Nephron progenitor cell (in vitro differentiated cells): ENCODE measurements around the gene FNDC3B.

Experiments used
- DNase-seq: peaks from one replicate; pipeline ENCODE4 v3.0.0; 2021
- H3K27ac Mint-ChIP-seq: 2 replicates; pipeline ENCODE4 v1.8.0; 2021; ENCODE audit warnings: mild to moderate bottlenecking, moderate library complexity, mixed read lengths
- H3K27me3 Mint-ChIP-seq: 2 replicates; pipeline ENCODE4 v1.8.0; 2021; ENCODE audit warnings: mild to moderate bottlenecking, low read depth, mixed read lengths; ENCODE audit not compliant: poor library complexity
- H3K36me3 Mint-ChIP-seq: 2 replicates; pipeline ENCODE4 v1.8.0; 2021; ENCODE audit warnings: low read depth, mixed read lengths
- H3K4me1 Mint-ChIP-seq: 2 replicates; pipeline ENCODE4 v1.8.0; 2021; ENCODE audit warnings: mixed read lengths
- H3K4me3 Mint-ChIP-seq: 2 replicates; pipeline ENCODE4 v1.8.0; 2021; ENCODE audit warnings: mild to moderate bottlenecking, moderate library complexity, mixed read lengths
- H3K9me3 Mint-ChIP-seq: 2 replicates; pipeline ENCODE4 v1.8.0; 2021; ENCODE audit warnings: mild to moderate bottlenecking, moderate library complexity, mixed read lengths
- CTCF ChIP-seq: fragments of 200-600 bp; sonication (generic); IDR thresholded peaks from 2 replicates; pipeline ENCODE4 v1.5.0; 2021; ENCODE audit warnings: antibody characterized with exemption

The FNDC3B gene

GRCh38 chr3:172142864-172143451, 103.6 kb downstream of the FNDC3B start:
- no peak for TF ChIP-seq CTCF
- Mint-ChIP-seq H3K9me3 (peaks cover 5% of the 10 kb centered on the region), H3K27ac (no peak overlapping the region), H3K4me3 (no peak overlapping the region), H3K4me1 (peaks cover 74% of the 10 kb centered on the region), H3K27me3 (no peaks in the 10 kb centered on the region), H3K36me3 (peaks cover 46% of the 10 kb centered on the region)
- no peak for DNase-seq

- no peak for TF ChIP-seq CTCF
- Mint-ChIP-seq H3K27ac (peak overlapping the region; percentile 44), H3K27me3 (no peaks in the 10 kb centered on the region), H3K4me1 (peaks cover 72% of the 10 kb centered on the region), H3K4me3 (no peak overlapping the region), H3K36me3 (peaks cover 46% of the 10 kb centered on the region), H3K9me3 (peaks cover 5% of the 10 kb centered on the region)
- DNase-seq, result no peak
Measured at GRCh38 chr3:172143739-172144497, 104.5 kb downstream of the FNDC3B start.

GRCh38 chr3:172144601-172145000, 105.2 kb downstream of the FNDC3B start:
- Mint-ChIP-seq H3K27ac (peak overlapping the region; percentile 27), H3K27me3 (no peaks in the 10 kb centered on the region), H3K4me3 (no peak overlapping the region), H3K36me3 (peaks cover 46% of the 10 kb centered on the region), H3K4me1 (peaks cover 66% of the 10 kb centered on the region), H3K9me3 (peaks cover 5% of the 10 kb centered on the region)
- DNase-seq, result no peak
- no peak for TF ChIP-seq CTCF

- Mint-ChIP-seq H3K4me3 (no peak overlapping the region), H3K27ac (peak overlapping the region; percentile 27), H3K9me3 (peaks cover 5% of the 10 kb centered on the region), H3K36me3 (peaks cover 46% of the 10 kb centered on the region), H3K4me1 (peaks cover 60% of the 10 kb centered on the region), H3K27me3 (no peaks in the 10 kb centered on the region)
- TF ChIP-seq CTCF, result no peak
- no peak for DNase-seq
Measured at GRCh38 chr3:172145031-172145686, 105.8 kb downstream of the FNDC3B start.

- Mint-ChIP-seq H3K27ac (no peak overlapping the region), H3K9me3 (peaks cover 5% of the 10 kb centered on the region), H3K36me3 (peaks cover 46% of the 10 kb centered on the region), H3K27me3 (no peaks in the 10 kb centered on the region), H3K4me3 (no peak overlapping the region), H3K4me1 (peaks cover 55% of the 10 kb centered on the region)
- TF ChIP-seq CTCF, result no peak
- no peak for DNase-seq
Measured at GRCh38 chr3:172146349-172146748, 107.0 kb downstream of the FNDC3B start.
